Nephron progenitor cell (in vitro differentiated cells): ENCODE measurements around the gene ASCL3.
"Not testable (repeated sequence)": the region's sequence is repeated elsewhere in the genome, so short reads cannot be mapped to it uniquely, and the experiment has no call there.

Experiments used
- DNase-seq: peaks from one replicate; pipeline ENCODE4 v3.0.0; 2021
- H3K27ac Mint-ChIP-seq: 2 replicates; pipeline ENCODE4 v1.8.0; 2021; ENCODE audit warnings: mild to moderate bottlenecking, moderate library complexity, mixed read lengths
- H3K27me3 Mint-ChIP-seq: 2 replicates; pipeline ENCODE4 v1.8.0; 2021; ENCODE audit warnings: mild to moderate bottlenecking, low read depth, mixed read lengths; ENCODE audit not compliant: poor library complexity
- H3K36me3 Mint-ChIP-seq: 2 replicates; pipeline ENCODE4 v1.8.0; 2021; ENCODE audit warnings: low read depth, mixed read lengths
- H3K4me1 Mint-ChIP-seq: 2 replicates; pipeline ENCODE4 v1.8.0; 2021; ENCODE audit warnings: mixed read lengths
- H3K4me3 Mint-ChIP-seq: 2 replicates; pipeline ENCODE4 v1.8.0; 2021; ENCODE audit warnings: mild to moderate bottlenecking, moderate library complexity, mixed read lengths
- H3K9me3 Mint-ChIP-seq: 2 replicates; pipeline ENCODE4 v1.8.0; 2021; ENCODE audit warnings: mild to moderate bottlenecking, moderate library complexity, mixed read lengths
- CTCF ChIP-seq: fragments of 200-600 bp; sonication (generic); IDR thresholded peaks from 2 replicates; pipeline ENCODE4 v1.5.0; 2021; ENCODE audit warnings: antibody characterized with exemption

The ASCL3 gene

GRCh38 chr11:8942518-8943066 lies at the start of gene ASCL3:
Gene ASCL3 (minus strand): TSS chr11:8943016. CDS start chr11:8938161, 4,855 bp downstream.
- no peak for DNase-seq
- no peak for TF ChIP-seq CTCF
- H3K36me3 Mint-ChIP-seq: peaks cover 7% of the 10 kb centered on the region
- H3K27me3 Mint-ChIP-seq: peaks cover 6% of the 10 kb centered on the region
- H3K4me1 Mint-ChIP-seq: peaks cover 4% of the 10 kb centered on the region
- H3K4me3 Mint-ChIP-seq: no peak within 1 kb of the TSS
- no peaks in the 10 kb centered on the region for H3K9me3 Mint-ChIP-seq
- H3K27ac Mint-ChIP-seq: no peak within 1 kb of the TSS

DNA sequence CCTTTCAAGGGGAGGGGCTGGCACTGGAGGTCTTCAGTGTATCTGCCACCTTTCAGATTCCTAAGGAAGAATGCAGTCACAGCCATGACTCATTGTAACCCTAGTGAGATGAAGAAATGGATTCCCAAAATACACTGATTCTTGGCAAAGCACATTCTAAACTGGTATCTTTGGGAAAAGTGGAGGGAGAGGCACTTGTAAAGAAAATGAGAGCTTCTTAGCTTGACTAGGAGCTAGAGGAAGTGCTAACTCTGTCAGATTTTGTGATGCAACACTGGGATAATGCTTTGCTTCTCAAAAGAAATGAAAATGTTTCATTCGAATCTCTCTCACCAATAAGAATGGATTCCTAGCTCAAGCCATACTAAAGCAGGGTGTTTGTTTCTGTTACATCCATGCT lies 46.6 kb upstream of the ASCL3 start:
- peaks cover 20% of the 10 kb centered on the region for H3K27me3 Mint-ChIP-seq
- H3K9me3 Mint-ChIP-seq: no peaks in the 10 kb centered on the region
- no peak for TF ChIP-seq CTCF
- no peaks in the 10 kb centered on the region for H3K4me1 Mint-ChIP-seq
- no peak overlapping the region for H3K4me3 Mint-ChIP-seq
- no peak for DNase-seq
- no peaks in the 10 kb centered on the region for H3K36me3 Mint-ChIP-seq
- no peak overlapping the region for H3K27ac Mint-ChIP-seq

GRCh38 chr11:8988329-8989234 lies 45.8 kb upstream of the ASCL3 start:
- Mint-ChIP-seq H3K9me3 (no peaks in the 10 kb centered on the region), H3K4me3 (no peak overlapping the region), H3K36me3 (no peaks in the 10 kb centered on the region), H3K27ac (no peak overlapping the region), H3K27me3 (peaks cover 20% of the 10 kb centered on the region), H3K4me1 (no peaks in the 10 kb centered on the region)
- no peak for TF ChIP-seq CTCF
- DNase-seq: no peak

DNA sequence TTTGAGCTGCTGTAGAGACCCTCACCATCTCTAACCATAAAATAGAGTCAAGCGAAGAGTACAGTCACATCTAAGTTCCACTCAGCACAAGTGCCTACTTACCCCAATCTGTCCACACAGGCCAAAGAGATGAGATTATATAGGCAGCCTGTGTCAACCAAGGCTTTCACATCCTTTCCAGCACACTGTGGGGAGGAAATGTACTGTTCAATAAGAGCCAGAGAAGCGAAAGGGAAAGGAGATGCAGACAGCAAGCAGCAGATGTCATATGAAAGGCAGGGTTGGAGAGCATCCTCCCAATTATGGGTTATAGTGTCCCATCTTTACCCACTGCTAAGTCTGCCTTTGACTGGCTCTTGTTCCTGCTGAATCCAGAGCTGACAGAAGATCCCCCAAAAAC lies 44.6 kb upstream of the ASCL3 start:
- no peaks in the 10 kb centered on the region for H3K9me3 Mint-ChIP-seq
- TF ChIP-seq CTCF: no peak
- H3K4me3 Mint-ChIP-seq: no peak overlapping the region
- DNase-seq: no peak
- H3K27ac Mint-ChIP-seq: no peak overlapping the region
- peaks cover 9% of the 10 kb centered on the region for H3K27me3 Mint-ChIP-seq
- no peaks in the 10 kb centered on the region for H3K4me1 Mint-ChIP-seq
- H3K36me3 Mint-ChIP-seq: no peaks in the 10 kb centered on the region

DNA sequence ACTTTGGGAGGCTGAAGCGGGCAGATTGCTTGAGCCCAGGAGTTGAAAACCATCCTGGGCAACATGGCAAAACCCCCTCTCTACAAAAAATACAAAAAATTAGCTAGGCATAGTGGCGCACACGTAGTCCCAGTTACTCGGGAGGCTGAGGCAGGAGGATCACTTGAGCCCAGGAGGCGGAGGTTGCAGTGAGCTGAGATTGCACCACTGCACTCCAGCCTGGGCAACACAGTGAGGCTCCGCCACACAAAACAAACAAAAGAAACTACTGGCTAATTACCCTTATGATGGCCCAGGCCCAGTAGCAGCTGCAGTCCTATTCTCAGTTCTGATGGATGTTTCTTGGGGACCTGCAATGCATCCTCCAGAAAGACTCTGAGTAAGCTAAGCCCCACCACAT lies 44.0 kb upstream of the ASCL3 start:
- H3K4me1 Mint-ChIP-seq, H3K36me3 Mint-ChIP-seq, DNase-seq, H3K27me3 Mint-ChIP-seq, H3K9me3 Mint-ChIP-seq, H3K4me3 Mint-ChIP-seq, H3K27ac Mint-ChIP-seq: not testable (repeated sequence)

DNA sequence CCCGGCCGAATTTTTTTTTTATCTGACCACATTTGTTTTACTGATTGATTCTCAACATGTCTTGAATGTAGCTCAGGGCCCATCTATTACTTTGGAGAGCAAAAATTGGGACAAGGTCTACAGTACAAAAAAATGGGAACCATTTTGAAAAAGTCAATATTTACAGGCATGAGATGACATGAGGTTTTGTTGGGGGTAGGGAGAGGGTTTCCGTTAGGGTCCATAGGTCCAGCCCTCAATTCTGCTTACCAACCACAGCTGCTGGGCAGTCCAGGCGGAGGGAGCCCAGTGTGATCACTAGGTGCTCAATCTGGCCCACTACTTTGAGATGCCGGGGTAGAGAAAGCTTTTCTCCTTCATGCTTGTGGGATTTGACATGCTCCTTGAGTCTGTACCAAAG lies 42.6 kb upstream of the ASCL3 start:
- Mint-ChIP-seq H3K4me3 (no peak overlapping the region), H3K4me1 (no peaks in the 10 kb centered on the region), H3K36me3 (no peaks in the 10 kb centered on the region), H3K27ac (no peak overlapping the region), H3K9me3 (no peaks in the 10 kb centered on the region), H3K27me3 (peaks cover 6% of the 10 kb centered on the region)
- no peak for DNase-seq
- no peak for TF ChIP-seq CTCF
